GM21526 (cell line): Measurements from ENCODE around the gene PIWIL4.
"Not testable (repeated sequence)": the region's sequence is repeated elsewhere in the genome, so short reads cannot be mapped to it uniquely, and the experiment has no call there.

Source experiments
- ATAC-seq: cut with Tn5 transposase; IDR thresholded peaks from one replicate; pipeline ENCODE4 v1.9.1; 2021; ENCODE audit warnings: moderate library complexity; ENCODE audit not compliant: unreplicated experiment, low FRiP score

PIWIL4 gene

GRCh38 chr11:94630221-94630620, 63.1 kb downstream of the PIWIL4 start:
- ATAC-seq = no peak

DNA sequence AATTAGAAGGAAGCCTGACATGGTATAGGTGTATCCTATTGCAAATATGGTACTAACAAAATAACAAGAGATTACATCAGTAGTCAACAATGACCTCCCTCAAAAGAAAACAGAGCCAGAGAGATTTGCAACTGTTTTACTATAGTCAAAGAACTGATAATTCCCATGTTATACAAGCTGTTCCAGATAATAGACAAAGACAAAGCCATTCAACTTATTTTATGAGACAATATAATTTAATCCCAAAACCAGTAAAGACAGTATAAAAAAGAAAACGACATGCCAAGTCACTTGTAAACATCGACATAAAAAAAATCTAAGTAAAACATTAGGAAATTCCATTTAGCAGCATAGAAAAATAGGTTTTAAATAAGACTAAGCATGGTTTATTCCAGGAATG, 65.2 kb downstream of the PIWIL4 start:
- no peak for ATAC-seq

DNA sequence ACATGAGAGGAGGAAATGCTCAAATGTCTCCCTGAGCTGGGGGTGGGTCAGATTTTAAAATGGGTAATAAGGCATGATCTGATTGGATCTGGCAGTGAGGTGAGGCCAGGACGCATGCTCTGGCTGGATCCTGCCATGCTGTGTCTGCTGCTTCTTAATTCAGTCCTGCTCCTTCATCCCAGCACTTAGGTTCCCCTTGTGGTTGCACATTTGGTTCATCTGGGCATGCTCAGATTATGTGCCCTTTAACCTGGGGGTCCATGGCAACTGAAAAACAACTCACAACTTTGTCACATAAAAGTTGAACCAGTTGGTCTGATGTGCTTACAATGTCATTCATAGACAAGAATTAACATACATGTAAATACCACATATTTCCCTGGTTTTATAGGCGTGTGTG, 67.9 kb downstream of the PIWIL4 start:
- ATAC-seq = no peak

DNA sequence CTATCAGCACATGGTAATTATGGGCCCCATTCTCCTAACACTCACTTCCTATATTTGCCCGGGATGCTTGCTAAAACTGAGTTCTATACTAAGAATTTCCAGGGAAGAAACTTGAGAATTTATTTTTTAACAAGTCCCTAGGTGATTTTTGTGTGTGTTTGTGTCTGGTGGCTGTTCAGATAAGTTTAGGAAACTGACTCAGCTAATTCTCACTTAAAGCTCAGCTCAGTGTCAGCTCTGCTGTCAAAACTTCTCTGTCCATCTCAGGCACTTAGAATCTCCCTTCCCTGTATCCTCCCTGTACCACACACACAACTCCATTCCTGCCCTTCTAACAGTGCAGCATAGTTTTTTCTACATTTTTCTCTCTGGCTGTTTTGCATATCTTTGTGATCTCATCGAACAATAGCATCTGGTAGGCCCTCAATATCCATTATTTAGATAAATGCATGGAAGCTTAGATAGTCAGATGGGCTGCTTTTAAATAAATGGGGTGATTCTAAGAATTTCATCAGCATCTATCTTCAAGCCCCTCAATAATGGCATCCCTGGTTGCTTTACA, 69.3 kb downstream of the PIWIL4 start:
- no peak for ATAC-seq

DNA sequence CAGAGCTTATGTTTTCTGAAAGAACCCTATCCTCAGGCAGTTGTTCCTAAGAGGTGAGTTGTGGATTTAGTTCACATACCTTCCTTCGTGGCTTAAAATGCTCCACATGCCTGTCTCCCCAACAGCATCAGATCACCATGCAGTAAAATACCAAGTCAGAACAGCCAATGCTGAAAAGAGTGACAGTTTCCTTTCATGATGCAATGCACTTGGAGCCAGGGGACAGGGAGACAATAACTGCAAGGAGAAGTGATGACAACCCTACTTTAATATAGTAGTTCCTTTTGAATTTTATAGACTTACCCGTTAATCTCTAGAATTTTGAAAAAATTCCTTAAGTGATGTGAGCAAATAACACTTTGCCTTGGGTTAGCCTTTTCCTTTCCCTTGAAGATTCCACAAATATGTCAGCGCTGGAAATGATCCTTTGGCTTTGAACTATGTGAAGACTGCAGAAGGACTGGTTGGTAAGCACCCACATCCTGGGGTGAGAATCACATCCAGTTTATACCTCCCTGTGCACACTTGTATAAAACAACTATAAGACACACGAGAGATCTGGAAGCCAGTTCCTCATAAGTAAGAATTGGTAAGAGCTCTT, 71.2 kb downstream of the PIWIL4 start:
- no peak for ATAC-seq

- no peak for ATAC-seq
Measured at GRCh38 chr11:94638902-94639373, 71.8 kb downstream of the PIWIL4 start.

GRCh38 chr11:94639901-94640721, 72.9 kb downstream of the PIWIL4 start:
- no peak for ATAC-seq

- ATAC-seq = no peak
Measured at GRCh38 chr11:94641167-94641761, 74.1 kb downstream of the PIWIL4 start.

DNA sequence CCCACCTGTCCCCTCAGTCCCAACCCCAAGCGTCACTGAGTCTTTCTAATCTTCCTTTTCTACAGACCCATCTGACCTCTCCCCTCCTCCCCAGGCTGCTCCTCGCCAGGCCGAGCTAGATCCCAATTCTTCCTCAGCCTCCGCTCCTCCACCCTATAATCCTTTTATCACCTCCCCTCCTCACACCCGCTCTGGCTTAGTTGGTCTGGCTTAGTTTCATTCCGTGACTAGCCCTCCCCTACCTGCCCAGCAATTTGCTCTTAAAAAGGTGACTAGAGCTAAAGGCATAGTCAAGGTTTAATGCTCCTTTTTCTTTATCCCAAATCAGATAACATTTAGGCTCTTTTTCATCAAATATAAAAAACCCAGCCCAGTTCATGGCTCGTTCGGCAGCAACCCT, 76.0 kb downstream of the PIWIL4 start:
- not testable (repeated sequence) for ATAC-seq

GRCh38 chr11:94647926-94648325, 80.8 kb downstream of the PIWIL4 start:
- no peak for ATAC-seq

- ATAC-seq = no peak
Measured at GRCh38 chr11:94648789-94649188, 81.6 kb downstream of the PIWIL4 start.

DNA sequence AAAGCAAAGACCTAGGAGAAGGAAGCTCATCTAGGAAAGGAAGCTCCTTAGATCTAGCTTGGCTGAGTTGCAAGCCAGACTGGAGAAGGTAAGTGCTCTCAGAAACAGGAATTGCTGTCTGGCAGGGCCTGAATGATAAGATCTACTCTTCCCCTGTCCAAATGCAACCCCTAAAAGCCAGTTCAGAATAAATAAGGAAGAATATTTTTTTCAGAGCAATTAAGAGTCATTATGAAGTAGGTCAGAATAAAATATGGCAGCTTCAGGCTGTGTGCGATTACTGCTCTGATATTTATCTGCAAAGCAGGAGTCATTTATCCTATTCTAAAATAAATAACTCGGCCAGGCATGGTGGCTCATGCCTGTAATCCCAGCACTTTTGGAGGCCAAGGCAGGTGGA, 82.1 kb downstream of the PIWIL4 start:
- no peak for ATAC-seq

DNA sequence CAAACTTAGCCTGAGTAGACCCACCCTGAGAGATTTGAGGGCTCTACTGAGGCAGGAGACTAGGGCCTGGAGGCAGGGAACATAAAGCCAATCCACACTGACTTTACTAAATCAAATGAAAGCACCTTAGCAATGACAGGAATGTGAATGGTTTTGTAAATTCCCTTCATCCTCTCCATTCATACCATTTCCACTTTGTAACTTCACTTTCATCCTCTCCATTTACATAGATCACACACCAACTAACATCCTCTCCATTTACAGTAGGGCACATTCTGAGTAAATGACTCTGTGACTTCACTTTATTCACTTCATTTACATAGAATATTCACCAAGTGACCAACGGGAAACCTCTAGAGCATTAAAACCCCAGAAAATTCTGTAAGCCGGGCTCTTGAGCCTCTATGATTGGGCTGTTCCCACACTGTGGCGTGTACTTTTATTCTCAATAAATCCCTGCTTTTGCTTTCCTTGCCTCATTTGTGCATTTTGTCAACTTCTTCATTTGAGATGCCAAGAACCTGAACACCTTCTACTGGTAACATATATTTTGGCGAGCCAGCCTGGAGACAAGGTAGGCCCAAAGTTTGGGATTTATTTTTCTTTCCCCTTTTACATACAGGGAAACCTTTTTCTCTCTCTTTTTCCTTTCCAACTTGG, 82.9 kb downstream of the PIWIL4 start:
- ATAC-seq = no peak

GRCh38 chr11:94650756-94651155, 83.6 kb downstream of the PIWIL4 start:
- ATAC-seq = no peak

- no peak for ATAC-seq
Measured at GRCh38 chr11:94652735-94653284, 85.6 kb downstream of the PIWIL4 start.

GRCh38 chr11:94653561-94653960, 86.4 kb downstream of the PIWIL4 start:
- ATAC-seq = no peak

- no peak for ATAC-seq
Measured at GRCh38 chr11:94654201-94654600, 87.0 kb downstream of the PIWIL4 start.

DNA sequence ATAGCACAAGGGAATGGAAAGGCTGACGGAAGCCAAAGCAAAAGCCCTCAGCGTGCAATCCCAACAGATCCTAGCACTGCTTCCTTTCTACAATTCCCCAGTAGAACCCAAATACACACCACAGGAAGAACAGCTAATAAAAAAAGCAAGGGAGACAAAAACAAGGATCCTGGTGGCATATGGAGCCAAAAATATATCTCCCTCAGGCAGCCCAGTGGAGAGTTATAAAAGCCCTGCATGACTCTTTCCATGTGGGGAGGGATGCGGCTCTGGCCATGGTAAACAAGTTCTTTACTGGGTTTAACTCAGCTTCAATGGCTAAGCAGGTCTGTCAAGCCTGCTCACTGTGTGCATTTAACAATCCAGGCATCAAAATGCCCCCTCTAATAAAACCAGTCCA, 88.1 kb downstream of the PIWIL4 start:
- no peak for ATAC-seq

DNA sequence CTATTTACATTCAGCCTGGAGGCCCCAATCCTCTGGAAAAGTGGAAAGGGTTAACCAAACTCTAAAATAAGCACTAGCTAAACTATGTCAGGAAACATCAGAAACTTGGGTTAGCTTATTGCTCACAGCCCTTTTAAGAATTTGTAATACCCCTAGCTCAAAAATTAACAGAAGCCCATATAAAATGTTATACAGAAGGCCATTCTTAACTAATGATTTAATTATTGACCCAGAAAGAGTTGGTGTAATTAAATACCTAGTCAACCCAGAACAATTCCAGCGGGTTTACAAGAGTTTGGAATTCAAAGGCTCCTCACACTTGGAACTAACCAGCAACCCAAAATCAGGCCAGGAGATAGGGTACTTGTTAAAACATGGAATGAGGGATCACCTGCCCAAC, 88.8 kb downstream of the PIWIL4 start:
- ATAC-seq = no peak

- ATAC-seq = no peak
Measured at GRCh38 chr11:94656968-94657367, 89.8 kb downstream of the PIWIL4 start.

- no peak for ATAC-seq
Measured at GRCh38 chr11:94657629-94658028, 90.5 kb downstream of the PIWIL4 start.
